Fibroblast of skin of right quadriceps (primary cell): Measurements from ENCODE around the gene HIGD1A.

ENCODE experiments used
- DNase-seq: peaks from one replicate; pipeline ENCODE4 v3.0.0-alpha.2; 2013

HIGD1A gene

DNA sequence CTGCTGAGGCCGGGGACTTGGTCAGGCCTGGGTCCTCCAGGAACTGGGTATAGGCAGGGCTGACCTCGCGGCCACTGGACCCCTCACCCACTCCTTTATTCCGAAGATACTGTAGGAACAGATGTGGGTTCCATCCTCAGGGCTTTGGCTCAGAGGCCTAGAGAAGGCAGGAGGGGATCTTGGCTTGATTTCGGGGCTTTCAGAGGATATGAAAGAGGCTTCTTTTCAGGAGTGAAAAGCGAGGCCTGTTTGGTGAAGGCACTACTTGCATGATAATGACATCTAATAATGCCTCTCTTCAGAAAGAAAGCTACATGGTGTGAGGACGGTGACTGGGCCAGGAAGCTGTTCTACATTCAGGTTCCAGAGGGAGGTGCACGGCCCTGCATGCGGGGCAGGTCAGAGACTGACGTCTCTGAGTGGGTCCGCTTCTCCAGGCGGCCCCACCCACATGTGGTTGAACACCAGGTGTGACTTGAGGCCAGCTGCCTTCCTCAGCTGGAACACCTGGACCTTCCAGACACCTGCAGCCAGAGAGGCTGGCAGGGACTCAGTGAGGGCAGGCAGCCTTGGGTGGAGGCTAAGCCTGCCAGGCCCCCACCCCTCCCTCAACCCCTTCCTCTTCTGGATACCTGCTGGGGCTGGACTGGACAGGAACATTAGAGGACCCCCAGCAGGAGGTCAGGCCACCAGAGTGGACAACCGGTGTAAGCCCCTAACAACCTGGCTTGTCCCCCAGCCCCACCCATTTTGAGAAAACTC, 70.6 kb downstream of the HIGD1A start:
- DNase-seq: no peak
